Ovary (tissue), 3 donors: ENCODE results near the gene PLVAP.

Source experiments
- CTCF ChIP-seq, 3 donors: fragments of 450-650 bp in 2 of 3; fragments of 200-600 bp in 1 of 3; IDR thresholded peaks; one replicate each; pipeline versions ENCODE4 v1.5.1 to v1.8.0; 2016 to 2022; ENCODE audit warnings: antibody characterized with exemption in 3 of 3, mild to moderate bottlenecking in 1 of 3
- POLR2A ChIP-seq: fragments of 450-650 bp; IDR thresholded peaks from one replicate; pipeline ENCODE4 v1.6.1; 2017; ENCODE audit warnings: antibody characterized with exemption, mild to moderate bottlenecking, moderate library complexity
- donor health status: DM: no; HTN: no; CAD: no.

DNA sequence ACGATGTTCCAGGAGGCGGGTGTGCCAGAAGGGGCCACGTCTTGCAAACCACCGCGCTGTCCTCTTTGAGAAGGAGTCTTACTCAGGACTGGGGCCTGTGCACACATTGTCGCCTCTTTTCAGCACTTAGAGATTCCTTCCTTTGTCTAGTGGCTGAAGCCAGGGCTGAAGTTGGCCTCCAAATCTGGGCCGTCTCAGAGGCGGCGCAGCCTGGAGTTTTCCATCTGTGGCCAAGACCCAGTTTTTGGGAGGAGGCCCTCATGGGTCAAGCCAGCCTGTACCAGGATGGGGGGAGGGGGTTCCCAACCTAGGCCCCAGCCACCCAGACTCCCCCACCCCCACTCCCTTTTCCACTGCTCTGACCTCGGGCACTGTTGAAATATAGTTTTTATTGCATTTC lies 54.3 kb downstream of the PLVAP start:
- no peak for TF ChIP-seq CTCF (IDR thresholded peaks at IDR 0.05)
- no peak for TF ChIP-seq POLR2A
